GM21717 (cell line): ENCODE measurements around the gene SOD2.

Source experiments
- ATAC-seq: cut with Tn5 transposase; IDR thresholded peaks from one replicate; pipeline ENCODE4 v1.9.1; 2021; ENCODE audit warnings: mild to moderate bottlenecking, moderate library complexity; ENCODE audit not compliant: unreplicated experiment

The SOD2 gene

GRCh38 chr6:159645640-159646039, 47.4 kb downstream of the SOD2 start:
- no peak for ATAC-seq
